NCI-H1092 (cell line): Measurements from ENCODE around the gene LRCH1.
"Not testable (repeated sequence)": the region's sequence is repeated elsewhere in the genome, so short reads cannot be mapped to it uniquely, and the experiment has no call there.

Experiments
- DNase-seq: peaks from one replicate; lab custom pipeline; 2025; lab: John Stamatoyannopoulos, UW

Gene LRCH1, protein sequence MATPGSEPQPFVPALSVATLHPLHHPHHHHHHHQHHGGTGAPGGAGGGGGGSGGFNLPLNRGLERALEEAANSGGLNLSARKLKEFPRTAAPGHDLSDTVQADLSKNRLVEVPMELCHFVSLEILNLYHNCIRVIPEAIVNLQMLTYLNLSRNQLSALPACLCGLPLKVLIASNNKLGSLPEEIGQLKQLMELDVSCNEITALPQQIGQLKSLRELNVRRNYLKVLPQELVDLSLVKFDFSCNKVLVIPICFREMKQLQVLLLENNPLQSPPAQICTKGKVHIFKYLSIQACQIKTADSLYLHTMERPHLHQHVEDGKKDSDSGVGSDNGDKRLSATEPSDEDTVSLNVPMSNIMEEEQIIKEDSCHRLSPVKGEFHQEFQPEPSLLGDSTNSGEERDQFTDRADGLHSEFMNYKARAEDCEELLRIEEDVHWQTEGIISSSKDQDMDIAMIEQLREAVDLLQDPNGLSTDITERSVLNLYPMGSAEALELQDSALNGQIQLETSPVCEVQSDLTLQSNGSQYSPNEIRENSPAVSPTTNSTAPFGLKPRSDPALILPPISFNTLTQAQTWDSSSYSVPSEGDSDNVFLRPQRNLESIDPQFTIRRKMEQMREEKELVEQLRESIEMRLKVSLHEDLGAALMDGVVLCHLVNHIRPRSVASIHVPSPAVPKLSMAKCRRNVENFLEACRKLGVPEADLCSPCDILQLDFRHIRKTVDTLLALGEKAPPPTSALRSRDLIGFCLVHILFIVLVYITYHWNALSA

DNA sequence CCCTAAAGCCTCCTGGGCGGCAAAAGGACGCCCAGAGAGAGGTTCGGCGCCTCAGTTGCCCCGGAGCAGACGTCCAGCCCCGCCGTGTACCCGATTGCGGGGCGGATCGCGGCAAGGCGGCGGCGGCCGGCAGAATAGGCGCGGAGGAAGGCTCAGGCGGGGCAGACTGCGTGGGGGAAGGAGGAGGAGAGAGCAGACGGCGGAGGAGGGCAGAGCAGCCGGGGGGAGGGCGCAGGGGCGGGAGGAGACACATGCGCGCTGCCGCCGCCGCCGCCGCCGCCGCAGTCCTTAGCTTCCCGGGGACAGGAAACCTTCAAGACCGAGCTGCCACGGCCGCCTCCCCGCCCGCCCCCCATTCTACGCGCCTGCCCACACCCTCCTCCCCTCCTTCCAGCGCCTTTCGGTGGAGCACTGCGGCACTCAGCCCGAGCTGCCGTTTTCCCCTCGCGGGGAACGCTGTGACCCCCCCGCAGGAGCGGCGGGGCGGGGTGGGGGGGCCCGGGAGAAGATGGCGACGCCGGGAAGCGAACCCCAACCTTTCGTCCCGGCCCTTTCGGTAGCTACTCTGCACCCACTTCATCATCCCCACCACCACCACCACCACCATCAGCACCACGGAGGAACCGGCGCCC, at the start of gene LRCH1:
Gene LRCH1, plus strand, starts transcription at position 282 of the 632 bp plus-strand sequence. Its CDS starts 227 bp downstream, at position 509.
- peak; percentile 51 for DNase-seq

DNA sequence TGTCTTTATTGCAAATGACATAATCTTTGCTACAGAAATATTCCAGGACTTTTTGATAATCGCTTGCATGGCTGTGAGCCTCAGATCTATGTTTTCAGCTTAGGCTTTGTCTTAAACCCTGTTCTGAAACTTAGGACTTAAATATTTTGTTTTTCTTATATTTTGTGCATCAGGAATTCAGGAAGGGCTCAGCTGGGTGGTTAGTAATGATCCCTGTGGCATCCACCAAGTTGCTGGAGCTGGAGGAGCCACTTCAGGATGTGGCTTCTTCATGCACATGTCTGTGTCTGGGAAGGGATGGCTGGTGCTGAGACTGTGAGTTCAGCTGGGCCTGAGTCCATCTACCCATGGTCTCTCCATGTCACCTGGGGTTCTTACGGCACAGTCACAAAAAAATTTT, 48.9 kb upstream of the LRCH1 start:
- no peak for DNase-seq

GRCh38 chr13:46507981-46508380, 45.0 kb upstream of the LRCH1 start:
- DNase-seq = no peak

GRCh38 chr13:46509981-46510380, 43.0 kb upstream of the LRCH1 start:
- no peak for DNase-seq

DNA sequence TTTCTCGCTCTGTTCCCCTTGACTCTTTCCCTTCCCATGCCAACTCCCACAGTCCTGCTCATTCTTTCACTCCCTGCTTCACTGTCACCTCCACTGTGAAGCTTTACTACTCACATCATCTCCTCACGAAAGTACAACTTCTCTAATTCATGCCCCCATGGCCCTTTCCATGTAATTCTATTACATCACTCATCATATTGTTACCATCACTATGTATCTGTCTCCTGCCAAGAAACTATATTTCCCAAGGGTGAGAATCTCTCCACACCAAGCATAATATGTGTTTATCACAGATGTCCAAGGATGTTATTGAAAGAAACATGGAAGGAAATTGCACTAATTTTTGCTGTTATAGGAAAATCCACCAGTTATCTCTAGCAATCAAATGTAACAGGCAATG, 37.2 kb upstream of the LRCH1 start:
- DNase-seq = no peak

DNA sequence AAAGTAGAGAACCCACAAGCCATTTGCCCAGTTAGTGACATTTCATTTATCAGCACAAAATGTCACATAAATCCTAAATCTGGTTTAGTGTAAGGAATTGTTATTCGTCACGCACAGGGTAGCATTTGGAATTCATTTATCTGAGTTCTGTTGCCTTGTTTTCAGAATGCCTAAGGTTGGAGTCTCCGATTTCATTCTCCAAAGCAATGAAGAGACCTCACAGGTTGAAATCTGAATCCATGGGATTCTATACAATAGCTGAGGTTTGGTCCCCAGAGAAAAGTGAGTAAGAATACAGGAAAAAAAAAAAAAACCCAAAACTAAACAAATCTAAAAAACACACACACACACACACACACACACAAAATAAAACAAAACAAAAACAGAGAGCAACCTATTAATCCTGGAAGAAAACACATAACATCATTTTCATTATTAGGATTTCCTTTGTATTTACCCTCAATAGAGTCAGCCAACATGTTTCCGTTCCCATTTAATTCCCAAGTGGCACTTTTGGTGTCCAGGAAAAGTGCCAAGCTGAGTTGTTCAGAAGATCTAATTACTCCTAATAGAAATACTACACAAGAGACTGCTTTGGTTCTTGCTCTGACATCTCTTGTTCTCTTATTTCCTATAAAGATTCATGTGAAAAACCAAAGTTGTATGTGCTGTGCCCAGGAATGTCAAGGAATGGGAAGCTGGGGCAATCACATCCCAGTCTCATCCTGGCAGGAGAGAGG, 36.2 kb upstream of the LRCH1 start:
- DNase-seq = peak; percentile 44

DNA sequence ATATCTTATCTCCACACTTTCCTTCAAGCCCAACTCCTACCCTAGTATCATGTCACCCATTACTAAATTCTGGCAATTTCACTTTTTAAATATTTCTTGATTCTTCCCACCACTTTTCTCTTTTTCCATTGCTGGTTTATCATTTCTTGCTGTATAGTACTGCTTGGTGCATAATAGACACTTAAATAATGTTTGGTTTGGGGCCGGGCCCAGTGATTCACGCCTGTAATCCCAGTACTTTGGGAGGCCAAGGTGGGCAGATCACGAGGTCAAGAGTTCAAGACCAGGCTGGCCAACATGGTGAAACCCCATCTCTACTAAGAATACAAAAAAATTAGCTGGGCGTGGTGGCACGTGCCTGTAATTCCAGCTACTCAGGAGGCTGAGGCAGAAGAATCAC, 35.2 kb upstream of the LRCH1 start:
- DNase-seq = not testable (repeated sequence)

- no peak for DNase-seq
Observed at GRCh38 chr13:46519182-46519581, 33.8 kb upstream of the LRCH1 start.

- DNase-seq = no peak
Observed at GRCh38 chr13:46520166-46520565, 32.8 kb upstream of the LRCH1 start.

GRCh38 chr13:46521486-46521885, 31.5 kb upstream of the LRCH1 start:
- no peak for DNase-seq

DNA sequence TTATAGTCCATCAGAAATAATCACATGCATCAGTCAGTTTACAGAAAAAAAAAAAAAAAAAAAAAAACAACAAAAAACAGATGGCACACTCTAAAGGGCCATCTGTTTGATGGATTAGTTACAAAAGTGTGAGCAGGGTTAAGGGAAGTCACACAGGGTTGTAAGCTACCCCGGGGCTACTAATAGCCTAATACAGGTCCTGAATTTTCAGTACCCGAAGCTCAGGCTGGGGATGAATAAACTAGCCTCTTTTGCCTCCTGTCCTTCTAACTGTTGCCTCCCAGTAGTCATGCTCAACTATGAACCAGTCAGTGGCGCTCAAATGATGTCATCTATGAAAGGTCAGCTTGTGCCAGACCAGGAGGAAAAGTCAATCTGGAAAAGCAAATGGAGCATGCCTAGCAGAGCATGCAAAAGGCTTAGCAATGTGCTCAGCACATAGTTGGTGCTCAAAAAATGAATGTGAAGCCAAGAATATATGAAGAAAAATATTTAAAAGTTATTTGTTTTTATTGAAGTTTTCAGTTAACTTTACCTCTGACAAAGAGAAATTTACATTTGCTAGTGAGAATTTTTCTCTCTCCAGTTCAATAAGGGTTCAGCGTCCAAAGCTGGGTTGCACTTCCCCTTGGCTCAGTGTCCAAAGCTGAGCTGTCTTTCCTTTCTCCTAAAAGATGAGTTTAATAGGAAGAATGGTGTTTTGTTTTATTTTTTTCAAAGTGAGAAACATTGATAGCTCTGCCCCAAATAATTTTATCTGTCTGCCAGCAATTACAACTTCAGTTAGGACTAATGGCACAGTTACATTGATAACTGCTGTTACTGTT, 30.8 kb upstream of the LRCH1 start:
- no peak for DNase-seq

DNA sequence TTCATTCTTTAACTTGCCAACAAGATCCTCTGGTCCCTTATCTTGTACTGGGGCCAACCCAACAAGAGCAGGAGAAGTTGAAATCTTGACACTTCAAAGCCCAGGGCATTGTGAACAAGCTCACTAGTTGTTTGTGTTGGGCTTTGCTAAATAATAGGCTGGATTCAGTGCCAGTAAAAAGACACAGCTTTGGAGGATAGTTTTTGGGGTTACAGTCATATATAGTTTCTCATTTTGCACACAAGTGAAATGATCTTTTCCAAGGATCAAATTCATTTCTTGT, 30.3 kb upstream of the LRCH1 start:
- no peak for DNase-seq

- DNase-seq = no peak
Observed at GRCh38 chr13:46523972-46524752, 28.8 kb upstream of the LRCH1 start.

DNA sequence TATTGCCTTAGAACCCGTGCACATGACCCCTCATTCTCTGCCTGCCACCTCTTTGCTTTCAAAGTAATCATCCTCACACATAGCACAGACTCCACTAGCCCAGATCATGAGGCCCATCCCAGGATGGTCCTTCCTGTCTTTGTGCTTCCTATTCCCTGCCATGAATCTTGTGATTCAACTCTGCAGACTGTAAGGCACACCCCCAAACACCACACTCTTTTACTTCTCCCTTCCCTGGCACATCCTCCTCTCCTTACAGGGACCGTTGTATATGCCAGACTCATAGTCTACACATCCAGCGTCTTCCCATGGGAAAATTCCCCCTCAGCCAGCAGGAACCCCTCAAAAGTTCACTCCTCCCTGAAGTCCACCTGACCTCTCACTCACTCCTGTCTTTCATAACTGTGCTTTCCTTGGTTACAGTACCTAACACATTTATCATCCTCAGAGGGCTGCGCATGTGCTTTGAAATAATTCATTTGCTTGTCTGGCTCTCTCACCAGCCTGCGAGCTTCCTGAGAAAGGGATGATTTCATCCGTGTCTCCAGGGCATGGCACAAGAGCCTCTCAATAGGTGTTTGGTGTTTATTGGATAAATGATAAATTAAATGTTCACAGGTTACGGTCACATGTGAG, 26.8 kb upstream of the LRCH1 start:
- DNase-seq = no peak

DNA sequence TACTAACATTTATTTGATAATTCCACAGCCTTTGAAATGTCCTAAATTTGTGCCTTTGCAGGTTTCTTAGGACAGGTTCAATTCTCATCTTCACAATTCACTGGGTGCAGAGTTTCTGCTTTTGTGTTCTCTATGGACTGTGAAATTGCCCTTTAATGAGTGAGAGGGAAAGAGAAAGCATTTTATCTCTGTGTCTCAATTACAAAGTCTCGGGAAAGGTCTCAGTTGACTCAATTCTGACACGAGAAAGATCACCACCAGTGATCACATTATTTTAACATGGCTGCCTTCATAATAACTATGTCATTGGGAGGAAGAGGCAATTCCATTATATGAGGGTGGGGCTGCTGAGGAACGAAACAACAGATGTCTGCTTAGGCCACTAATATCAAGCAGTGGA, 26.2 kb upstream of the LRCH1 start:
- no peak for DNase-seq

GRCh38 chr13:46527237-46527636, 25.7 kb upstream of the LRCH1 start:
- DNase-seq = no peak

DNA sequence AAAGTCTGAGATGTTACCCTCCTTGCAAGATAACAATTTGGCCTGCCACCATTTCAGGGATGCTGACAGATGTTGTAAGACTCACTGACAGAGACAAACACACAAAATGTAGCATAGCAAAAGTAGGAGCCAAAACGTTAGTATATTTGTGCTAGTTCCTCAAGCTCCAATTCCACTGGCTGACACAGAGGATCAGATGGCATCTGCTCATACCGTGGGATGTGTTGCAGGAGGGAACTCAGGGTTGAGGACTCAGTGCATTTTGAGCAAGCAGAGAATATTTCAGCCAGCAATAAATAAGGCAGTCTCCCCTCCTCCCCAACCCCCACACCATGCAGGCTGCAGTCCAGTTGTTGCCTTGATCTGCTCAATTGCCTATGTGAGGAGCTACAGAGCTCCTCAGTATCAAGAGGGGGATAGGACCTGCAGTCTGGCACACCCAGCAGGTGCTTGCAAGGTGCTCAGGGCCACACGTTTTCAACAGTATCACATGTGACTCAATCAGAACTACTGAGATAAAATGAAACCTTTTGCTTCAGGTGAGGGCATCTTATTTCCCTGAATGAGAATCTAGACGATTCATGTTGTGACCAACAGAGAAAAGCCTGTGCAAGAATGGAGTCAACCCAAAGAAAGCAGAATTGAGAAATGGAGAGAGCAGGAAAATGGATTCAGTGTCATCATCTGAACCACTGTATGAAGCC, 23.6 kb upstream of the LRCH1 start:
- no peak for DNase-seq

DNA sequence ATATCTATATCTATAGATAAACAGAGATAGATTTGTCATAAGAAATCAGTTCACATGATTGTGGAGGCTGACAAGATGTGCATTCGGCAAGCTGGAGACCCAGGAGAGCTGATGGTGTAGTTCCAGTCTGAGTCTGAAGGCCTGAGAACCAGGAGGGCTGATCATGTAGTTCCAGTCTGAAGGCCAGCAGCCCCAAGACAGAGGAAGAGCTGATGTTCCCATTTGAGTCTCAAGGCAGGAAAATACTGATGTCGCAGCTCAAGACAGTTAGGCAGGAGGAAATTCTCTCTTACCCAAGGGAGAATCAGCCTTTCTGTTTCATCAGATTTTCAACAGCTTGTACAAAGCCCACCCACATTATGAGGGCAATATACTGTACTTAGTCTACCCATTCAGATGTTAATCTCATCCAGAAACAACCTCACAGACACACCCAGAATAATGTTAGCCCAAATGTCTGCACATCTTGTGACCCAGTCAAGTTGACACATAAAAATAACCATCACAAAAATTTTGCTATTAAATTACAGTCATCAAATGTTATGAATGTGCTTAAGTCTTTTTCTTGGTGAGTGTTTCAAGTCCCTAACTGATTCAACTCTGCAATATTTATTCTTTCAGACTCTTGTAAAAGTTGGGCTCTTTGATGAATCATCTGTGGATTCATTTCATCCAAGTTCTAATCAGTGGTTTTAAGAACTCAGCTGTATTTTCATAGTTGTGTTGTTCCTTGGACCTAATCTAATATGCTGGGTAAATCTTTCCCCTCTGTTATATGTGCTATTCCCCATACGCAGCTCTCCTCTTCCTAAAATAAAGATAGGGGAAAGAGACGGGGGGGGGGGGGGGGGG, 22.7 kb upstream of the LRCH1 start:
- no peak for DNase-seq

GRCh38 chr13:46531953-46532352, 21.0 kb upstream of the LRCH1 start:
- DNase-seq = no peak
